ENCODE data around the gene ANGPTL4. TPM values are rescaled to one million over a fixed set of nuclear protein-coding genes. Genes with fewer than 3 reads are reported as not detected.

Gene ANGPTL4
- total and polyA plus RNA-seq, 2 of the 13 experiments (the other 11 are each of a cell fraction or from before 2014, with no cell fraction given): 0.80 to 21.7 TPM

DNA sequence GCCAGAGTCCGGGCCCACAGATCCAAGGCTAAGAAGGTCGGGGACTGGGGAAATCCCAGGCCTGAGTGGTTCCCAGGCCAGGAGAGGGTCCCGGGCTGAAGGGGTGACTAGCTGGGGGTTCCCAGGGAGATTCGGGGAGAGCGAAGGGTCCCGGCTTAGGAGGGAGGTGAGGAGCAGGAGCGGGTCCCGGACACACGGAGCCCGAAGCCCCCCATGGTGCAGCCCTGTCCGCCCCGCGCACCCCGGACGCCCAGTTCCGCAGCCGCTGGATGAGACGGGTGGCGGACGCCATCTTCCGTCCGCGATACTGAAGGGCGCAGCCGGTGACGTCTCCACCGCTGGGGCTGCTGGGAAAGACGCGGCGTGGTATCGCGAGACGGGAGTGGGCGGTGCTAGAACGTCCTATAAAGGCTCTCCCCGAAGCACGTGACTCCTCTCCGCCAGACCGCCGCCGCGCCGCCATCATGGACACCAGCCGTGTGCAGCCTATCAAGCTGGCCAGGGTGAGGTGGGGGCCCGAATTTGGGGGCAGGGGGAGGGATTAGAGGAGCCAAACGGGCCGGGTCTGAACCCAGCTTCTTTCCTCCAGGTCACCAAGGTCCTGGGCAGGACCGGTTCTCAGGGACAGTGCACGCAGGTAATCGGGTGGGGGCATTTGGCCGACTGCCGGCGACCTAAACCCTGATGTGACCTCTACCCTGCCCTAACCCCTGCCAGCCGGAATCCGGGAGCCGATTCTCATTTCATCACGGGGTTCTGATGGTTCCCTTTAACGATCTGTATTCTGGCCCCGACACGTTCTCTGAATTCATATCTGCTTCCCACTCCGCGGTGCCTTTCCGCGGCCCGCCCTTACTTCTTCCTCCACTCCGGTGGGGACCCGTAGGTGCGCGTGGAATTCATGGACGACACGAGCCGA lies 42.6 kb upstream of the ANGPTL4 start, which contains the start of the genes NDUFA7 and RPS28 (continued):
- TF ChIP-seq ZNF713 (CRISPR knock-in tag; IDR thresholded peaks at IDR 0.05): 0 out of 2 replicates have a peak, but pooled peaks have one; percentile 54
- peak; percentile 77; the same call in 1 of the 2 replicates for TF ChIP-seq ZNF343 (CRISPR knock-in tag; IDR thresholded peaks at IDR 0.05)
- TF ChIP-seq, protein P1, sequence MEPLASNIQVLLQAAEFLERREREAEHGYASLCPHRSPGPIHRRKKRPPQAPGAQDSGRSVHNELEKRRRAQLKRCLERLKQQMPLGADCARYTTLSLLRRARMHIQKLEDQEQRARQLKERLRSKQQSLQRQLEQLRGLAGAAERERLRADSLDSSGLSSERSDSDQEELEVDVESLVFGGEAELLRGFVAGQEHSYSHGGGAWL (CRISPR knock-in tag; IDR thresholded peaks at IDR 0.05): no peak; the same call in 1 of the 2 replicates
- TF ChIP-seq CBFB (CRISPR knock-in tag; IDR thresholded peaks at IDR 0.05): peak; percentile 80
- peak; percentile 65 for TF ChIP-seq FOXA3 (CRISPR knock-in tag; IDR thresholded peaks at IDR 0.05)
- TF ChIP-seq SYNCRIP (IDR thresholded peaks at IDR 0.05; ENCODE audit: insufficient read depth, low read depth, low read length): no peak
- no peak for TF ChIP-seq TBX3 (IDR thresholded peaks at IDR 0.05; ENCODE audit: borderline replicate concordance)
- peak; percentile 94; the same call in 1 of the 2 replicates for TF ChIP-seq ARNT2 (CRISPR knock-in tag; IDR thresholded peaks at IDR 0.05; ENCODE audit: low read depth)
- peak; percentile 34; the same call in 1 of the 2 replicates for TF ChIP-seq ZNF430 (CRISPR knock-in tag; IDR thresholded peaks at IDR 0.05)
- peak; percentile 82 for TF ChIP-seq MXD4 (CRISPR knock-in tag; IDR thresholded peaks at IDR 0.05)
- TF ChIP-seq ZNF362 (CRISPR knock-in tag; IDR thresholded peaks at IDR 0.05; ENCODE audit: borderline replicate concordance): 0 out of 2 replicates have a peak, but pooled peaks have one; percentile 44
- TF ChIP-seq, protein P2, sequence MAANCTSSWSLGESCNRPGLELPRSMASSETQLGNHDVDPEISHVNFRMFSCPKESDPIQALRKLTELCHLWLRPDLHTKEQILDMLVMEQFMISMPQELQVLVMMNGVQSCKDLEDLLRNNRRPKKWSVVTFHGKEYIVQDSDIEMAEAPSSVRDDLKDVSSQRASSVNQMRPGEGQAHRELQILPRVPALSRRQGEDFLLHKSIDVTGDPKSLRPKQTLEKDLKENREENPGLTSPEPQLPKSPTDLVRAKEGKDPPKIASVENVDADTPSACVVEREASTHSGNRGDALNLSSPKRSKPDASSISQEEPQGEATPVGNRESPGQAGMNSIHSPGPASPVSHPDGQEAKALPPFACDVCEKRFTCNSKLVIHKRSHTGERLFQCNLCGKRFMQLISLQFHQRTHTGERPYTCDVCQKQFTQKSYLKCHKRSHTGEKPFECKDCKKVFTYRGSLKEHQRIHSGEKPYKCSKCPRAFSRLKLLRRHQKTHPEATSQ (CRISPR knock-in tag; IDR thresholded peaks at IDR 0.05; ENCODE audit: borderline replicate concordance): 0 out of 2 replicates have a peak, but pooled peaks have one; percentile 46
- TF ChIP-seq NR3C1 (CRISPR knock-in tag; IDR thresholded peaks at IDR 0.05): no peak
- TF ChIP-seq, protein P3, sequence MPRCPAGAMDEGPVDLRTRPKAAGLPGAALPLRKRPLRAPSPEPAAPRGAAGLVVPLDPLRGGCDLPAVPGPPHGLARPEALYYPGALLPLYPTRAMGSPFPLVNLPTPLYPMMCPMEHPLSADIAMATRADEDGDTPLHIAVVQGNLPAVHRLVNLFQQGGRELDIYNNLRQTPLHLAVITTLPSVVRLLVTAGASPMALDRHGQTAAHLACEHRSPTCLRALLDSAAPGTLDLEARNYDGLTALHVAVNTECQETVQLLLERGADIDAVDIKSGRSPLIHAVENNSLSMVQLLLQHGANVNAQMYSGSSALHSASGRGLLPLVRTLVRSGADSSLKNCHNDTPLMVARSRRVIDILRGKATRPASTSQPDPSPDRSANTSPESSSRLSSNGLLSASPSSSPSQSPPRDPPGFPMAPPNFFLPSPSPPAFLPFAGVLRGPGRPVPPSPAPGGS (CRISPR knock-in tag; IDR thresholded peaks at IDR 0.05): peak; percentile 50; the same call in 1 of the 2 replicates
- TF ChIP-seq ZSCAN29 (CRISPR knock-in tag; conservative IDR thresholded peaks at IDR 0.05): 0 out of 2 replicates have a peak, but pooled peaks have one; percentile 50
- TF ChIP-seq SOX6 (IDR thresholded peaks at IDR 0.05): no peak
- TF ChIP-seq SOX6 (CRISPR knock-in tag; IDR thresholded peaks at IDR 0.05): peak; percentile 66; the same call in 1 of the 2 replicates
- no peak for TF ChIP-seq HMGA1 (CRISPR knock-in tag; conservative IDR thresholded peaks at IDR 0.05)
- TF ChIP-seq ZKSCAN5 (CRISPR knock-in tag; IDR thresholded peaks at IDR 0.05): no peak
- TF ChIP-seq NCOA1 (CRISPR knock-in tag; IDR thresholded peaks at IDR 0.05): no peak
- TF ChIP-seq, protein P4, sequence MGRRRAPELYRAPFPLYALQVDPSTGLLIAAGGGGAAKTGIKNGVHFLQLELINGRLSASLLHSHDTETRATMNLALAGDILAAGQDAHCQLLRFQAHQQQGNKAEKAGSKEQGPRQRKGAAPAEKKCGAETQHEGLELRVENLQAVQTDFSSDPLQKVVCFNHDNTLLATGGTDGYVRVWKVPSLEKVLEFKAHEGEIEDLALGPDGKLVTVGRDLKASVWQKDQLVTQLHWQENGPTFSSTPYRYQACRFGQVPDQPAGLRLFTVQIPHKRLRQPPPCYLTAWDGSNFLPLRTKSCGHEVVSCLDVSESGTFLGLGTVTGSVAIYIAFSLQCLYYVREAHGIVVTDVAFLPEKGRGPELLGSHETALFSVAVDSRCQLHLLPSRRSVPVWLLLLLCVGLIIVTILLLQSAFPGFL (CRISPR knock-in tag; IDR thresholded peaks at IDR 0.05): no peak
- 0 out of 2 replicates have a peak, but pooled peaks have one; percentile 28 for TF ChIP-seq ZNF292 (CRISPR knock-in tag; IDR thresholded peaks at IDR 0.05; ENCODE audit: borderline replicate concordance, low read depth)
- 0 out of 2 replicates have a peak, but pooled peaks have one; percentile 48 for TF ChIP-seq ZNF768 (CRISPR knock-in tag; IDR thresholded peaks at IDR 0.05)
- TF ChIP-seq ZBTB42 (CRISPR knock-in tag; IDR thresholded peaks at IDR 0.05): peak; percentile 87
